Endodermal cell (in vitro differentiated cells): ENCODE data around the gene PBX2. TPM values are rescaled to one million over a fixed set of nuclear protein-coding genes. Genes with fewer than 3 reads are reported as not detected.
A peak's percentile ranks its signal among the peaks of the same experiment; 100 is the strongest.

Experiments used
- DNase-seq: peaks from one replicate; pipeline ENCODE4 v3.0.0-alpha.2; 2017
- H3K27ac ChIP-seq: 2 replicates; pipeline ENCODE4 v1.5.1; 2013; ENCODE audit warnings: mild to moderate bottlenecking, low read depth, low read length, moderate library complexity
- H3K27me3 ChIP-seq: 2 replicates; pipeline ENCODE4 v1.6.1; 2013; ENCODE audit warnings: mild to moderate bottlenecking, low read length, moderate library complexity; ENCODE audit not compliant: insufficient read depth, control insufficient read depth, poor library complexity, severe bottlenecking
- H3K36me3 ChIP-seq: 2 replicates; pipeline ENCODE4 v1.7.0; 2013; ENCODE audit warnings: mild to moderate bottlenecking, low read length, moderate library complexity; ENCODE audit not compliant: control insufficient read depth, insufficient read depth
- H3K4me1 ChIP-seq: one replicate; pipeline ENCODE4 v1.7.0; 2013; ENCODE audit warnings: low read length; ENCODE audit not compliant: control insufficient read depth, insufficient read depth
- H3K4me3 ChIP-seq: 2 replicates; pipeline ENCODE4 v1.5.1; 2013; ENCODE audit warnings: mild to moderate bottlenecking, low read length, moderate library complexity
- H3K9ac ChIP-seq: 2 replicates; pipeline ENCODE4 v1.6.1; 2013; ENCODE audit warnings: mild to moderate bottlenecking, low read length, moderate library complexity; ENCODE audit not compliant: poor library complexity, severe bottlenecking; ENCODE audit errors: extremely low read depth
- H3K9me3 ChIP-seq: 2 replicates; pipeline ENCODE4 v1.6.1; 2013; ENCODE audit warnings: mild to moderate bottlenecking, low read length, moderate library complexity; ENCODE audit not compliant: control insufficient read depth
- H3K27ac Mint-ChIP-seq: 2 replicates; pipeline ENCODE4 v1.8.0; 2020; ENCODE audit warnings: mixed read lengths
- H3K27me3 Mint-ChIP-seq: 2 replicates; pipeline ENCODE4 v1.8.0; 2021; ENCODE audit warnings: mild to moderate bottlenecking, mixed read lengths; ENCODE audit not compliant: insufficient read depth
- H3K36me3 Mint-ChIP-seq: 2 replicates; pipeline ENCODE4 v1.8.0; 2020; ENCODE audit warnings: low read depth, mixed read lengths
- H3K4me1 Mint-ChIP-seq: 2 replicates; pipeline ENCODE4 v1.8.0; 2020; ENCODE audit warnings: mixed read lengths
- H3K4me3 Mint-ChIP-seq: 2 replicates; pipeline ENCODE4 v1.8.0; 2020; ENCODE audit warnings: mild to moderate bottlenecking, moderate library complexity, mixed read lengths
- H3K9me3 Mint-ChIP-seq: 2 replicates; pipeline ENCODE4 v1.8.0; 2020; ENCODE audit warnings: mild to moderate bottlenecking, mixed read lengths
- CTCF ChIP-seq: fragments of 200-600 bp; sonication (generic); conservative IDR thresholded peaks from 2 replicates; pipeline ENCODE4 v1.5.0; 2021; ENCODE audit warnings: antibody characterized with exemption, mild to moderate bottlenecking
- WGBS, 2 experiments: methylation state at CpG; one replicate each; pipeline versions ENCODE4 v1.1.5 to v1.1.7; 2013; ENCODE audit warnings: missing lambda C conversion rate in 2 of 2, mixed read lengths in 1 of 2; ENCODE audit not compliant: insufficient coverage in 1 of 2, insufficient read length in 1 of 2; 5-methylcytosine and 5-hydroxymethylcytosine counted together
- long read RNA-seq, 4 experiments: library from polyadenylated mRNA in 2 of 4; library from RNA in 1 of 4; library from capped mRNA in 1 of 4; stranded (forward) in 3 of 4; unstranded in 1 of 4; transcript quantifications; one replicate each; pipeline ENCODE4 v2.0.0, GENCODE V29; 2020 to 2021; ENCODE audit warnings: inconsistent platforms in 1 of 4
- polyA plus RNA-seq, 2 experiments: library from polyadenylated mRNA; stranded (reverse); fragments of 50-300 nt; gene quantifications; one replicate each; pipeline ENCODE4 v1.2.3, GENCODE V29; 2013
- total RNA-seq, 2 donors: library from RNA; stranded (reverse); fragmentation: NEBNext Ultra II Directional in 1 of 2; extraction: Animal tissue kit (Norgen Biotek cat#: 25700) in 1 of 2; gene quantifications; 2 replicates in 1 of 2; 3 replicates in 1 of 2; pipeline ENCODE4 v1.2.1, GENCODE V29; 2021

The PBX2 gene
- total RNA-seq = 100 to 1,000 TPM; 246 to 263 TPM
- 184 TPM for polyA plus RNA-seq (2013, experiment 1 of 2)
- polyA plus RNA-seq (2013, experiment 2 of 2) = 171 TPM
- long read RNA-seq, experiment 1, transcript PBX2-201 (9 exons, 3,205 nt) = major isoform, 19 of 41 reads
- long read RNA-seq, experiment 1, partial matches to known transcripts = 17 of 41 reads
- long read RNA-seq, experiment 1, other reads (novel, unspliced or antisense) = 4 of 41 reads
- long read RNA-seq, experiment 2, transcript PBX2-201 (9 exons, 3,205 nt) = major isoform, 17 of 26 reads
- long read RNA-seq, experiment 2, partial matches to known transcripts = 6 of 26 reads
- long read RNA-seq, experiment 2, other reads (novel, unspliced or antisense) = 2 of 26 reads
- long read RNA-seq, experiment 3, partial matches to known transcripts = 3 of 10 reads
- long read RNA-seq, experiment 3, other reads (novel, unspliced or antisense) = 6 of 10 reads
- long read RNA-seq, experiment 4, transcript PBX2-201 (9 exons, 3,205 nt) = major isoform, 7 of 11 reads
- long read RNA-seq, experiment 4, partial matches to known transcripts = 1 of 11 reads
- long read RNA-seq, experiment 4, other reads (novel, unspliced or antisense) = 3 of 11 reads

- H3K9me3 Mint-ChIP-seq = no peaks in the 10 kb centered on the region
- whole genome bisulfite sequencing, 2 experiments = 1 to 5% methylated on average over 4 to 20 of the region's 23 CpGs
- H3K36me3 Mint-ChIP-seq = peaks cover 34% of the 10 kb centered on the region
- H3K9me3 ChIP-seq = no peaks in the 10 kb centered on the region
- no peaks in the 10 kb centered on the region for H3K27me3 Mint-ChIP-seq
- H3K4me1 Mint-ChIP-seq = peaks cover 52% of the 10 kb centered on the region
- H3K4me3 ChIP-seq = peak within 1 kb of the TSS; percentile 88
- H3K36me3 ChIP-seq = peaks cover 19% of the 10 kb centered on the region
- H3K9ac ChIP-seq = peak within 1 kb of the TSS; percentile 80
- peak; percentile 92 for DNase-seq
- peak within 1 kb of the TSS; percentile 96 for H3K27ac Mint-ChIP-seq
- H3K4me3 Mint-ChIP-seq = peak within 1 kb of the TSS; percentile 86
- H3K27ac ChIP-seq = peak within 1 kb of the TSS; percentile 79
- H3K4me1 ChIP-seq = peaks cover 8% of the 10 kb centered on the region
- no peak for TF ChIP-seq CTCF
- H3K27me3 ChIP-seq = no peaks in the 10 kb centered on the region
Measured at GRCh38 chr6:32190054-32190851, at the start of gene PBX2. PBX2 (minus strand) TSS chr6:32190202; CDS start chr6:32189915, 287 bp downstream.

GRCh38 chr6:32239462-32239861 is 49.5 kb upstream of the PBX2 start:
- no peaks in the 10 kb centered on the region for H3K4me1 Mint-ChIP-seq
- Histone ChIP-seq H3K36me3 (no peaks in the 10 kb centered on the region), H3K4me1 (no peaks in the 10 kb centered on the region), H3K9ac (no peak overlapping the region), H3K27ac (no peak overlapping the region), H3K9me3 (no peaks in the 10 kb centered on the region), H3K27me3 (no peaks in the 10 kb centered on the region), H3K4me3 (no peak overlapping the region)
- no peak for DNase-seq
- H3K27ac Mint-ChIP-seq = no peak overlapping the region
- no peak overlapping the region for H3K4me3 Mint-ChIP-seq
- peaks cover 64% of the 10 kb centered on the region for H3K27me3 Mint-ChIP-seq
- H3K9me3 Mint-ChIP-seq = no peaks in the 10 kb centered on the region
- WGBS, 2 experiments = 88 to 100% methylated on average over 2 of the region's 2 CpGs
- TF ChIP-seq CTCF = no peak
- no peaks in the 10 kb centered on the region for H3K36me3 Mint-ChIP-seq

GRCh38 chr6:32234934-32235333 is 44.9 kb upstream of the PBX2 start:
- Histone ChIP-seq H3K4me3 (no peak overlapping the region), H3K36me3 (no peaks in the 10 kb centered on the region), H3K9me3 (no peaks in the 10 kb centered on the region), H3K4me1 (no peaks in the 10 kb centered on the region), H3K9ac (no peak overlapping the region), H3K27me3 (peaks cover 34% of the 10 kb centered on the region), H3K27ac (no peak overlapping the region)
- no peak overlapping the region for H3K4me3 Mint-ChIP-seq
- H3K36me3 Mint-ChIP-seq = no peaks in the 10 kb centered on the region
- no peak overlapping the region for H3K27ac Mint-ChIP-seq
- peak; percentile 57 for DNase-seq
- no peaks in the 10 kb centered on the region for H3K4me1 Mint-ChIP-seq
- no peaks in the 10 kb centered on the region for H3K9me3 Mint-ChIP-seq
- WGBS, 2 experiments = 72 to 80% methylated on average over 2 to 4 of the region's 4 CpGs
- H3K27me3 Mint-ChIP-seq = peaks cover 78% of the 10 kb centered on the region
- peak; percentile 31 for TF ChIP-seq CTCF
